ENCODE data around the gene SLC2A4. TPM values are rescaled to one million over a fixed set of nuclear protein-coding genes. Genes with fewer than 3 reads are reported as not detected.
"Not testable (repeated sequence)": the region's sequence is repeated elsewhere in the genome, so short reads cannot be mapped to it uniquely, and the experiment has no call there.

The SLC2A4 gene
- total RNA-seq, 1 donor from 2014 or later, result 7.7 TPM

GRCh38 chr17:7324438-7324779, 42.9 kb downstream of the SLC2A4 start:
- DNase-seq (ENCODE audit: low spot score), result no peak

GRCh38 chr17:7325031-7325528, 43.6 kb downstream of the SLC2A4 start:
- no peak for DNase-seq (ENCODE audit: low spot score)

- no peak for DNase-seq (ENCODE audit: low spot score)
These were observed 44.7 kb downstream of the SLC2A4 start for GRCh38 chr17:7326186-7326585.

GRCh38 chr17:7327056-7327455, 45.5 kb downstream of the SLC2A4 start:
- no peak for DNase-seq (ENCODE audit: low spot score)

GRCh38 chr17:7327501-7327900, 46.0 kb downstream of the SLC2A4 start:
- DNase-seq (ENCODE audit: low spot score), result no peak

- no peak for DNase-seq (ENCODE audit: low spot score)
These were observed 46.5 kb downstream of the SLC2A4 start for GRCh38 chr17:7328009-7328408.

GRCh38 chr17:7328840-7329373, 47.4 kb downstream of the SLC2A4 start, which contains the start of gene NEURL4:
NEURL4 (minus strand) TSS chr17:7329335; CDS start chr17:7329312, 23 bp downstream.
- DNase-seq (ENCODE audit: low spot score), result no peak

- DNase-seq (ENCODE audit: low spot score), result peak; percentile 100
These were observed 48.0 kb downstream of the SLC2A4 start for GRCh38 chr17:7329374-7329996.

- peak; percentile 93 for DNase-seq (ENCODE audit: low spot score)
These were observed 48.6 kb downstream of the SLC2A4 start for GRCh38 chr17:7329997-7330637.

- DNase-seq (ENCODE audit: low spot score), result no peak
These were observed 49.1 kb downstream of the SLC2A4 start for GRCh38 chr17:7330638-7331015.

- no peak for DNase-seq (ENCODE audit: low spot score)
These were observed 50.6 kb downstream of the SLC2A4 start for GRCh38 chr17:7332111-7332510.

- DNase-seq (ENCODE audit: low spot score), result peak; percentile 43
These were observed 51.1 kb downstream of the SLC2A4 start for GRCh38 chr17:7332600-7333069.

GRCh38 chr17:7334938-7335538, 53.5 kb downstream of the SLC2A4 start:
- DNase-seq (ENCODE audit: low spot score), result no peak

- DNase-seq (ENCODE audit: low spot score), result not testable (repeated sequence)
These were observed 54.2 kb downstream of the SLC2A4 start for GRCh38 chr17:7335765-7336164.

- no peak for DNase-seq (ENCODE audit: low spot score)
These were observed 55.0 kb downstream of the SLC2A4 start, which contains the start of gene ACAP1 for GRCh38 chr17:7336240-7337175. ACAP1 (plus strand) TSS chr17:7336529; CDS start chr17:7336735, 206 bp downstream.

- not testable (repeated sequence) for DNase-seq (ENCODE audit: low spot score)
These were observed 56.1 kb downstream of the SLC2A4 start for GRCh38 chr17:7337600-7337999.

Other genes with a start within 250 kb of the SLC2A4 start
- gene SLC16A13, start 245.7 kb upstream of the SLC2A4 start, total RNA-seq (ENCODE audit: insufficient read depth, low replicate concordance), result not detected
- gene SLC16A11, start 237.6 kb upstream of the SLC2A4 start, total RNA-seq (ENCODE audit: insufficient read depth, low replicate concordance), result 2.9 TPM
- gene CLEC10A, start 201.5 kb upstream of the SLC2A4 start, total RNA-seq (ENCODE audit: insufficient read depth, low replicate concordance), result not detected
- gene ASGR2, start 166.9 kb upstream of the SLC2A4 start, total RNA-seq (ENCODE audit: insufficient read depth, low replicate concordance), result not detected
- gene ASGR1, start 102.3 kb upstream of the SLC2A4 start, total RNA-seq (ENCODE audit: insufficient read depth, low replicate concordance), result 1.2 TPM
- gene DLG4, start 61.9 kb upstream of the SLC2A4 start, total RNA-seq (ENCODE audit: insufficient read depth, low replicate concordance), result 18.3 TPM
- 147 TPM for gene ACADVL, start 61.8 kb upstream of the SLC2A4 start, total RNA-seq (ENCODE audit: insufficient read depth, low replicate concordance)
- 64.8 TPM for gene DVL2, start 47.2 kb upstream of the SLC2A4 start, total RNA-seq (ENCODE audit: insufficient read depth, low replicate concordance)
- 29.1 TPM for gene PHF23, start 42.3 kb upstream of the SLC2A4 start, total RNA-seq (ENCODE audit: insufficient read depth, low replicate concordance)
- 240 TPM for gene GABARAP, start 39.3 kb upstream of the SLC2A4 start, total RNA-seq (ENCODE audit: insufficient read depth, low replicate concordance)
- 15.4 TPM for gene CTDNEP1, start 30.0 kb upstream of the SLC2A4 start, total RNA-seq (ENCODE audit: insufficient read depth, low replicate concordance)
- gene ELP5, start 29.5 kb upstream of the SLC2A4 start, total RNA-seq (ENCODE audit: insufficient read depth, low replicate concordance), result 13.7 TPM
- 14.2 TPM for gene CLDN7, start 19.2 kb upstream of the SLC2A4 start, total RNA-seq (ENCODE audit: insufficient read depth, low replicate concordance)
- 0.96 TPM for gene YBX2, start 12.9 kb downstream of the SLC2A4 start, total RNA-seq (ENCODE audit: insufficient read depth, low replicate concordance)
- gene EIF5A, start 25.9 kb downstream of the SLC2A4 start, total RNA-seq (ENCODE audit: insufficient read depth, low replicate concordance), result 136 TPM
- 20.5 TPM for gene GPS2, start 33.6 kb downstream of the SLC2A4 start, total RNA-seq (ENCODE audit: insufficient read depth, low replicate concordance)
- 35.6 TPM for gene NEURL4, start 47.6 kb downstream of the SLC2A4 start, total RNA-seq (ENCODE audit: insufficient read depth, low replicate concordance)
- gene ACAP1, start 54.8 kb downstream of the SLC2A4 start, total RNA-seq (ENCODE audit: insufficient read depth, low replicate concordance), result 5.3 TPM
- 18.3 TPM for gene KCTD11, start 70.4 kb downstream of the SLC2A4 start, total RNA-seq (ENCODE audit: insufficient read depth, low replicate concordance)
- gene TMEM95, start 73.4 kb downstream of the SLC2A4 start, total RNA-seq (ENCODE audit: insufficient read depth, low replicate concordance), result not detected
- 12.8 TPM for gene TNK1, start 99.4 kb downstream of the SLC2A4 start, total RNA-seq (ENCODE audit: insufficient read depth, low replicate concordance)
- gene PLSCR3, start 112.8 kb downstream of the SLC2A4 start, total RNA-seq (ENCODE audit: insufficient read depth, low replicate concordance), result 21.9 TPM
- gene TMEM256, start 122.4 kb downstream of the SLC2A4 start, total RNA-seq (ENCODE audit: insufficient read depth, low replicate concordance), result 89.3 TPM
- gene NLGN2, start 126.1 kb downstream of the SLC2A4 start, total RNA-seq (ENCODE audit: insufficient read depth, low replicate concordance), result 4.8 TPM
- not detected for gene SPEM1, start 138.6 kb downstream of the SLC2A4 start, total RNA-seq (ENCODE audit: insufficient read depth, low replicate concordance)
- not detected for gene SPEM2, start 143.9 kb downstream of the SLC2A4 start, total RNA-seq (ENCODE audit: insufficient read depth, low replicate concordance)
- 0.96 TPM for gene SPEM3, start 147.1 kb downstream of the SLC2A4 start, total RNA-seq (ENCODE audit: insufficient read depth, low replicate concordance)
- 1.9 TPM for gene TMEM102, start 153.7 kb downstream of the SLC2A4 start, total RNA-seq (ENCODE audit: insufficient read depth, low replicate concordance)
- gene FGF11, start 157.8 kb downstream of the SLC2A4 start, total RNA-seq (ENCODE audit: insufficient read depth, low replicate concordance), result 12.8 TPM
- gene CHRNB1, start 163.3 kb downstream of the SLC2A4 start, total RNA-seq (ENCODE audit: insufficient read depth, low replicate concordance), result 8.9 TPM
- 18.1 TPM for gene ZBTB4, start 197.9 kb downstream of the SLC2A4 start, total RNA-seq (ENCODE audit: insufficient read depth, low replicate concordance)
- gene SLC35G6, start 199.7 kb downstream of the SLC2A4 start, total RNA-seq (ENCODE audit: insufficient read depth, low replicate concordance), result 0.24 TPM
- 40.7 TPM for gene POLR2A, start 202.6 kb downstream of the SLC2A4 start, total RNA-seq (ENCODE audit: insufficient read depth, low replicate concordance)